H1 (cell line): ENCODE results near the gene ABCF3. TPM values are rescaled to one million over a fixed set of nuclear protein-coding genes. Genes with fewer than 3 reads are reported as not detected.

Experiments used
- CTCF ChIA-PET: fragments of 300-600 bp; sonication (Branson Sonifier 250); formaldehyde crosslinking; loops from one replicate; lab custom pipeline; 2021; ENCODE audit not compliant: partially characterized antibody; lab: Charles Lee
- POLR2A ChIA-PET: fragments of 300-600 bp; sonication (Branson Sonifier 250); formaldehyde crosslinking; loops from one replicate; lab custom pipeline; 2021; ENCODE audit warnings: inconsistent platforms; ENCODE audit not compliant: partially characterized antibody; lab: Charles Lee
- DNase-seq, 2 experiments: peaks; one replicate each; pipeline versions ENCODE4 v3.0.0 to v3.0.0-alpha.2; 2010 to 2022; ENCODE audit warnings: low spot score in 2 of 2, low read depth in 1 of 2, mixed read lengths in 1 of 2
- FAIRE-seq: peaks from 2 replicates; lab custom pipeline; 2011; peaks lifted over from hg19 to GRCh38; lab: Jason Lieb, UNC
- H2AFZ ChIP-seq: 2 replicates; pipeline ENCODE4 v1.8.1; 2012; ENCODE audit warnings: low read length, inconsistent platforms
- H2AK5ac ChIP-seq: 2 replicates; pipeline ENCODE4 v1.6.1; 2013; ENCODE audit warnings: low read depth, low read length
- H2BK120ac ChIP-seq: replicated peaks from 2 replicates; pipeline ENCODE3; 2013; ENCODE audit warnings: low read depth, low read length, inconsistent platforms
- H2BK12ac ChIP-seq: 2 replicates; pipeline ENCODE4 v1.6.1; 2013; ENCODE audit warnings: low read depth, low read length
- H2BK15ac ChIP-seq: 2 replicates; pipeline ENCODE4 v1.6.1; 2013; ENCODE audit warnings: low read length
- H2BK20ac ChIP-seq: 2 replicates; pipeline ENCODE4 v1.6.1; 2013; ENCODE audit warnings: low read length
- H2BK5ac ChIP-seq: 2 replicates; pipeline ENCODE4 v1.6.1; 2013; ENCODE audit warnings: low read depth, low read length
- H3K14ac ChIP-seq: 2 replicates; pipeline ENCODE4 v1.6.1; 2013; ENCODE audit warnings: inconsistent platforms; ENCODE audit not compliant: insufficient read length
- H3K18ac ChIP-seq: 2 replicates; pipeline ENCODE4 v1.6.1; 2013; ENCODE audit warnings: low read length; ENCODE audit errors: extremely low read depth
- H3K23ac ChIP-seq: 2 replicates; pipeline ENCODE4 v1.6.1; 2013; ENCODE audit warnings: inconsistent platforms; ENCODE audit not compliant: insufficient read length
- H3K23me2 ChIP-seq: 2 replicates; pipeline ENCODE4 v1.6.1; 2013; ENCODE audit warnings: low read depth, low read length
- H3K27ac ChIP-seq: 2 replicates; pipeline ENCODE4 v1.6.1; 2011; ENCODE audit warnings: low read depth, low read length, inconsistent platforms
- H3K27me3 ChIP-seq, 4 experiments: replicated peaks in 1 of 4; 1 replicate in 1 of 4; 2 replicates in 3 of 4; pipeline versions ENCODE4 v1.6.1 to v1.8.1; 2011 to 2013; ENCODE audit warnings: low read length in 3 of 4, mild to moderate bottlenecking in 3 of 4, inconsistent platforms in 2 of 4, mixed read lengths in 2 of 4, moderate library complexity in 1 of 4; ENCODE audit not compliant: control insufficient read depth in 3 of 4, insufficient read depth in 3 of 4; ENCODE audit errors: extremely low read depth in 1 of 4
- H3K36me3 ChIP-seq, 4 experiments: 2 replicates each; pipeline versions ENCODE4 v1.6.1 to v1.8.1; 2011 to 2013; ENCODE audit warnings: mild to moderate bottlenecking in 4 of 4, low read length in 3 of 4, moderate library complexity in 2 of 4, control low read depth in 1 of 4, inconsistent platforms in 1 of 4; ENCODE audit not compliant: insufficient read depth in 4 of 4, control insufficient read depth in 2 of 4
- H3K4ac ChIP-seq: replicated peaks from 2 replicates; pipeline ENCODE3; 2013; ENCODE audit warnings: low read length, low read depth, mixed read lengths, inconsistent platforms; ENCODE audit not compliant: insufficient read length
- H3K4me1 ChIP-seq, 4 experiments: replicated peaks in 1 of 4; 1 replicate in 1 of 4; 2 replicates in 3 of 4; pipeline versions ENCODE4 v1.6.1 to v1.8.1; 2011 to 2013; ENCODE audit warnings: low read length in 3 of 4, inconsistent platforms in 2 of 4, mixed read lengths in 1 of 4; ENCODE audit not compliant: insufficient read depth in 4 of 4, control insufficient read depth in 3 of 4
- H3K4me2 ChIP-seq, 2 experiments: 2 replicates each; pipeline versions ENCODE4 v1.6.1 to v1.8.1; 2011 to 2013; ENCODE audit warnings: low read depth in 2 of 2, low read length in 2 of 2, control low read depth in 1 of 2, inconsistent platforms in 1 of 2, mild to moderate bottlenecking in 1 of 2; ENCODE audit not compliant: insufficient read depth in 1 of 2
- H3K4me3 ChIP-seq, 4 experiments: fragments of 200-600, 300-600 bp in 1 of 4; sonication (generic), shearing (Covaris generic), sonication (Bioruptor Twin) in 1 of 4; 2 replicates each; pipeline versions ENCODE4 v1.5.1 to v1.8.1; 2011 to 2016; ENCODE audit warnings: low read length in 4 of 4, low read depth in 3 of 4, control low read depth in 2 of 4, inconsistent platforms in 2 of 4, mild to moderate bottlenecking in 2 of 4, mixed read lengths in 1 of 4, moderate library complexity in 1 of 4; ENCODE audit not compliant: insufficient read depth in 2 of 4; ENCODE audit errors: extremely low read depth in 1 of 4
- H3K56ac ChIP-seq: replicated peaks from 2 replicates; pipeline ENCODE3; 2013; ENCODE audit warnings: low read depth, mild to moderate bottlenecking, mixed read lengths, low read length, inconsistent platforms; ENCODE audit not compliant: insufficient read length
- H3K79me1 ChIP-seq: 2 replicates; pipeline ENCODE4 v1.6.1; 2013; ENCODE audit warnings: low read depth, low read length, control low read depth
- H3K79me2 ChIP-seq, 2 experiments: 2 replicates each; pipeline versions ENCODE4 v1.6.1 to v1.8.1; 2012 to 2013; ENCODE audit warnings: low read length in 2 of 2, mild to moderate bottlenecking in 2 of 2, inconsistent platforms in 1 of 2; ENCODE audit not compliant: insufficient read depth in 2 of 2, control insufficient read depth in 1 of 2
- H3K9ac ChIP-seq, 4 experiments: replicated peaks in 1 of 4; 1 replicate in 1 of 4; 2 replicates in 3 of 4; pipeline versions ENCODE4 v1.6.1 to v1.8.1; 2011 to 2013; ENCODE audit warnings: low read depth in 3 of 4, low read length in 3 of 4, control low read depth in 2 of 4, mild to moderate bottlenecking in 2 of 4, moderate library complexity in 2 of 4, inconsistent platforms in 1 of 4; ENCODE audit errors: extremely low read depth in 1 of 4
- H3K9me3 ChIP-seq, 2 experiments: 2 replicates each; pipeline versions ENCODE4 v1.6.1 to v1.8.1; 2012 to 2013; ENCODE audit warnings: mild to moderate bottlenecking in 2 of 2, moderate library complexity in 2 of 2, control low read depth in 1 of 2, inconsistent platforms in 1 of 2, low read depth in 1 of 2, low read length in 1 of 2, mixed read lengths in 1 of 2; ENCODE audit not compliant: insufficient read depth in 2 of 2
- H4K20me1 ChIP-seq, 2 experiments: replicated peaks in 1 of 2; 2 replicates each; pipeline versions ENCODE3 to v1.8.1; 2011 to 2013; ENCODE audit warnings: inconsistent platforms in 2 of 2, low read length in 2 of 2, mild to moderate bottlenecking in 1 of 2; ENCODE audit not compliant: insufficient read depth in 2 of 2, control insufficient read depth in 1 of 2
- H4K5ac ChIP-seq: 2 replicates; pipeline ENCODE4 v1.6.1; 2013; ENCODE audit warnings: low read length, low read depth, mixed read lengths, inconsistent platforms; ENCODE audit not compliant: insufficient read length
- H4K8ac ChIP-seq: 2 replicates; pipeline ENCODE4 v1.8.0; 2013; ENCODE audit warnings: mild to moderate bottlenecking, moderate library complexity, low read length, inconsistent platforms; ENCODE audit not compliant: insufficient read depth; ENCODE audit errors: extremely low read depth
- H4K91ac ChIP-seq: replicated peaks from 2 replicates; pipeline ENCODE3; 2013; ENCODE audit warnings: low read length, mixed read lengths, inconsistent platforms; ENCODE audit not compliant: insufficient read length
- GABPA ChIP-seq: IDR thresholded peaks from 2 replicates; pipeline ENCODE4 v1.6.1; 2011; ENCODE audit warnings: mild to moderate bottlenecking, low read length, moderate library complexity, borderline replicate concordance; ENCODE audit not compliant: insufficient read depth
- NANOG ChIP-seq: IDR thresholded peaks from 2 replicates; pipeline ENCODE4 v1.6.1; 2011; ENCODE audit warnings: low read length, low read depth, mild to moderate bottlenecking, inconsistent platforms; ENCODE audit not compliant: insufficient read depth, poor library complexity, severe bottlenecking
- RXRA ChIP-seq: IDR thresholded peaks from 2 replicates; pipeline ENCODE4 v1.6.1; 2011; ENCODE audit warnings: low read depth, mild to moderate bottlenecking, low read length, moderate library complexity; ENCODE audit not compliant: insufficient read depth
- SIRT6 ChIP-seq: IDR thresholded peaks from one replicate; pipeline ENCODE4 v1.7.1; 2012; ENCODE audit warnings: low read length, inconsistent platforms
- SIX5 ChIP-seq: IDR thresholded peaks from 2 replicates; pipeline ENCODE4 v1.6.1; 2011; ENCODE audit warnings: mild to moderate bottlenecking, low read depth, low read length
- WGBS, 2 experiments: shearing (Covaris generic) in 1 of 2; methylation state at CpG; one replicate each; pipeline versions ENCODE4 v1.1.6 to v1.1.7; 2013 to 2015; ENCODE audit warnings: low lambda C conversion rate in 2 of 2, mixed read lengths in 2 of 2, inconsistent platforms in 1 of 2, low coverage in 1 of 2, missing lambda C conversion rate in 1 of 2; ENCODE audit not compliant: insufficient replicate concordance in 2 of 2, insufficient coverage in 1 of 2, insufficient read length in 1 of 2; ENCODE audit errors: extremely low coverage in 1 of 2, missing lambda C conversion rate in 1 of 2; 5-methylcytosine and 5-hydroxymethylcytosine counted together
- polyA plus RNA-seq, 7 experiments: library from polyadenylated mRNA; depleted of rRNA in 3 of 7; stranded (reverse) in 5 of 7; unstranded in 2 of 7; fragments of >200 nt in 5 of 7; fragments of 200-250 nt in 2 of 7; gene quantifications; 1 replicate in 5 of 7; 2 replicates in 1 of 7; 4 replicates in 1 of 7; pipeline versions ENCODE4 v1.2.1 to v1.2.3, GENCODE V29; 2011 to 2013; ENCODE audit warnings: missing spikeins in 2 of 7, mixed read lengths in 2 of 7
- total RNA-seq: library from RNA; stranded (reverse); fragmentation: NEBNext Ultra II Directional; extraction: Animal tissue kit (Norgen Biotek cat#: 25700); gene quantifications from 2 replicates; pipeline ENCODE4 v1.2.1, GENCODE V29; 2021
- TF ChIP-seq, protein P1 (sequence below): IDR thresholded peaks from 2 replicates; pipeline ENCODE4 v1.6.1; 2012; ENCODE audit warnings: low read length, inconsistent platforms
- TF ChIP-seq, protein P2 (sequence below): IDR thresholded peaks from 2 replicates; pipeline ENCODE4 v1.6.1; 2011; ENCODE audit warnings: low read length, improper control_type of control experiment

ABCF3 gene
- total and polyA plus RNA-seq, 2 of the 8 experiments (the other 6 are each of a cell fraction or from before 2014, with no cell fraction given), result 51.6 to 57.8 TPM

GRCh38 chr3:184174646-184175492 is 11.1 kb upstream of the ABCF3 start, which contains the start of gene AP2M1:
AP2M1 (plus strand) TSS chr3:184174855; CDS start chr3:184176994, 2,139 bp downstream.
- no peak for FAIRE-seq
- TF ChIP-seq GABPA (no peak), SIX5 (peak; percentile 97), RXRA (no peak), NANOG (no peak), SIRT6 (no peak)
- TF ChIP-seq, protein P1, sequence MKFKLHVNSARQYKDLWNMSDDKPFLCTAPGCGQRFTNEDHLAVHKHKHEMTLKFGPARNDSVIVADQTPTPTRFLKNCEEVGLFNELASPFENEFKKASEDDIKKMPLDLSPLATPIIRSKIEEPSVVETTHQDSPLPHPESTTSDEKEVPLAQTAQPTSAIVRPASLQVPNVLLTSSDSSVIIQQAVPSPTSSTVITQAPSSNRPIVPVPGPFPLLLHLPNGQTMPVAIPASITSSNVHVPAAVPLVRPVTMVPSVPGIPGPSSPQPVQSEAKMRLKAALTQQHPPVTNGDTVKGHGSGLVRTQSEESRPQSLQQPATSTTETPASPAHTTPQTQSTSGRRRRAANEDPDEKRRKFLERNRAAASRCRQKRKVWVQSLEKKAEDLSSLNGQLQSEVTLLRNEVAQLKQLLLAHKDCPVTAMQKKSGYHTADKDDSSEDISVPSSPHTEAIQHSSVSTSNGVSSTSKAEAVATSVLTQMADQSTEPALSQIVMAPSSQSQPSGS, result no peak
- TF ChIP-seq, protein P2, sequence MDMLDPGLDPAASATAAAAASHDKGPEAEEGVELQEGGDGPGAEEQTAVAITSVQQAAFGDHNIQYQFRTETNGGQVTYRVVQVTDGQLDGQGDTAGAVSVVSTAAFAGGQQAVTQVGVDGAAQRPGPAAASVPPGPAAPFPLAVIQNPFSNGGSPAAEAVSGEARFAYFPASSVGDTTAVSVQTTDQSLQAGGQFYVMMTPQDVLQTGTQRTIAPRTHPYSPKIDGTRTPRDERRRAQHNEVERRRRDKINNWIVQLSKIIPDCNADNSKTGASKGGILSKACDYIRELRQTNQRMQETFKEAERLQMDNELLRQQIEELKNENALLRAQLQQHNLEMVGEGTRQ, result no peak

More at GRCh38 chr3:184174646-184175492, 11.1 kb upstream of the ABCF3 start, which contains the start of gene AP2M1:
- peak within 1 kb of the TSS; percentile 68 to 92 (median 86) for H3K4me3 ChIP-seq
- no peaks in the 10 kb centered on the region for H3K9me3 ChIP-seq
- H3K4me1 ChIP-seq, result peaks cover 0 to 23% (median 15%) of the 10 kb centered on the region in 4 experiments; a peak in 6 of 7 replicates
- CTCF ChIA-PET, result interaction anchor here (1.1 to 1.5 kb wide), 3 partner anchors 21 to 116 kb away, joined by 3 read pairs; no protein-coding TSS in a partner anchor
- H3K9ac ChIP-seq, result peak within 1 kb of the TSS; percentile 54 to 93 (median 84)
- no peaks in the 10 kb centered on the region for H3K27me3 ChIP-seq
- peak; percentile 96 to 98 for DNase-seq
- H2BK20ac ChIP-seq, result no peak within 1 kb of the TSS
- WGBS, 2 experiments, result 1% methylated on average over 54 of the region's 73 CpGs; no CpG with 5 or more reads in 1 of the 2 experiments
- POLR2A ChIA-PET, result interaction anchor here (0.6 to 2.6 kb wide), 10 partner anchors 9 to 86 kb away, joined by 3 to 16 read pairs (median 6); partner anchors contain the start of genes ABCF3, DVL3 and EIF2B5
- peak within 1 kb of the TSS; percentile 61 for H4K91ac ChIP-seq
- H2BK120ac ChIP-seq, result no peak within 1 kb of the TSS
- H3K4ac ChIP-seq, result peak within 1 kb of the TSS; percentile 92
- H2BK15ac ChIP-seq, result no peak within 1 kb of the TSS
- no peak within 1 kb of the TSS for H3K14ac ChIP-seq
- no peak within 1 kb of the TSS for H3K23ac ChIP-seq
- H3K27ac ChIP-seq, result peak within 1 kb of the TSS; percentile 87
- peak within 1 kb of the TSS; percentile 90 for H3K18ac ChIP-seq
- H2BK5ac ChIP-seq, result peak within 1 kb of the TSS; percentile 96; the same call in 1 of the 2 replicates
- H4K20me1 ChIP-seq, result peaks cover 0 to 13% of the 10 kb centered on the region in 2 experiments
- peaks cover 8% of the 10 kb centered on the region for H3K23me2 ChIP-seq
- peaks cover 0 to 37% of the 10 kb centered on the region in 2 experiments; a peak in 2 of 4 replicates for H3K79me2 ChIP-seq
- H2AK5ac ChIP-seq, result no peak within 1 kb of the TSS
- peak within 1 kb of the TSS; percentile 84; the same call in 1 of the 2 replicates for H4K8ac ChIP-seq
- H3K4me2 ChIP-seq, result peak within 1 kb of the TSS; percentile 91 to 96
- peak within 1 kb of the TSS; percentile 53 for H4K5ac ChIP-seq
- peak within 1 kb of the TSS; percentile 48; the same call in 1 of the 2 replicates for H2AFZ ChIP-seq
- H3K79me1 ChIP-seq, result peaks cover 13% of the 10 kb centered on the region
- H3K36me3 ChIP-seq, result peaks cover 21 to 32% (median 30%) of the 10 kb centered on the region in 4 experiments
- H2BK12ac ChIP-seq, result no peak within 1 kb of the TSS
- peak within 1 kb of the TSS; percentile 86 for H3K56ac ChIP-seq
